T-helper 2 cell (primary cell): ENCODE measurements around the gene ABCC10.
A peak's percentile ranks its signal among the peaks of the same experiment; 100 is the strongest.

ENCODE experiments used
- DNase-seq, 5 experiments: peaks; one replicate each; pipeline versions ENCODE4 v3.0.0 to v3.0.0-alpha.2; 2012 to 2022

The ABCC10 gene

GRCh38 chr6:43468748-43469681 lies 41.7 kb downstream of the ABCC10 start:
- DNase-seq, result no peak

GRCh38 chr6:43469947-43470346 lies 42.6 kb downstream of the ABCC10 start:
- DNase-seq, result peak in 1 of 5 experiments; percentile 34

GRCh38 chr6:43471399-43471798 lies 44.1 kb downstream of the ABCC10 start:
- DNase-seq, result no peak

DNA sequence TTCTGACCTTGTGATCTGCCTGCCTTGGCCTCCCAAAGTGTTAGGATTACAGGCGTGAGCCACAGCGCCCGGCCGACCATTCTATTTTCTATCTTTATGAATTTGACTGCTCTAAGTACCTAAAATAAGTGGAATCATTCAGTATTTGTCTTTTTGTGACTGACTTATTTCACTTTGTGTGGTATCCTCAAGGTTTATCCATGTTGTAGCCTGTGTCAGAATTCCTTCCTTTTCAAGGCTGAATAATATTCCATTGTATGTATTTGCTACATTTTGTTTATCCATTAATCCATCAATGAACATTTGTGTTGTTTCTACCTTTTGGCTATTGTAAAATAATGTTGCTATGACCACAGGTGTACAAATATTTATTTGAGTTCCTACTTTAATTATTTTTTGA lies 45.2 kb downstream of the ABCC10 start:
- no peak for DNase-seq

GRCh38 chr6:43475516-43475915 lies 48.2 kb downstream of the ABCC10 start:
- no peak for DNase-seq

DNA sequence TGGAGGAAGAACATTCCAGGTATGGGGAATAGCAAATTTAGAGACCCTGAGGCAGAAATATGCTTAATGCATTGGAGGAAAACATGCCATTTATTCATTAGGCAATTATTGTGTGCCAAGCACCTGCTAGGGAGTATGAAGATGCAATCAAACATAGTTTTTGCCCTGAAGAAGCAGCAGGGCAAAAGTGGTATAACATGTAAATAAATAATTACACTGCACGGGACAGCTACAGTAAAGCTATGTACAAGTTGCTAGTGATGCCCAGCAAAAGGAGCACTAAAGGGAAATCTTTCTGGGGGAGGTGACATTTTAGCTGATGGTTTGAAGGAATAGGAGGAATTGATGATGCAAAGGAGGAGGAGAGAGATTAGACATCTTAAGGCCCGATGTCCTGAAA lies 49.4 kb downstream of the ABCC10 start:
- DNase-seq, result peak in 1 of 5 experiments; percentile 36

DNA sequence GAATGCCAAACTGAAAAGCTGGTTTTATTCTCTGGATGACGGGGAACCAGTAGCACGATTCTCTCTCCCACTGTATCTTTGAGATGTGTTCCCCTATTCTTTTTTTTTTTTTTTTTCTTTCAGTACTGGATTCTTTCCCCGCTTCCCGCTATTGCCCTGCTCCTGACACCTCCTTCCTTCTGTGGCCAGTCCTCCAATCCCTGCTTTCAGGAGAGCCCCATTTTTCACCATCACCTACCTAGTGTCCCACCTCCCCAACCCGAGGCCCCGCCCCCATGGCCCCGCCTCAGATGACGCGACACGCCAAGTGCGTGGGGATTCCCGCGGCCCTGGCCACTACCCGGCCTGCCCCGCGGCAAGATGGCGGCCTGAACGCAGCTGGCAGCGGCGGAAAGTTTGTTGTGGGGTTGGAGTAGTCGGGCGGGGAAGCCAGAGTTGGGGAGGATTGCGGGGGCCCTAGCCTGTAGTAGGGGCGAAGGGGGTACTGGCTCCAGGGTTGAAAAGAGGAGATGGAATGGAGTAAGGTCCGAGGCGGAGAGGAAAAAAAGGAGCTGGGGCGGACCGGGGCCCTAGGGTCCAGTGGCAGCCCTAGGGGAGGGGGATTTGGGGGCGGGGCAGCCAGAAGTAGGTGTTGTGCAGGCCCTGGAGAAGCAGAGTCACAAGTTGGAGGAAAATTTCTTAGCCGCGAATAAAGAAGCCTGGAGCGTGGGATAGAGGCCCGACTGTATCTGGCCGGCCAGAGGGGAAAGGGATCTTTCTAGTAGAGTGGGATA lies 50.1 kb downstream of the ABCC10 start, which contains the start of gene TJAP1:
TSS of gene TJAP1 (plus strand) at position 336 of the 773 bp plus-strand sequence. CDS start 21,432 bp downstream, outside the sequence.
- peak; percentile 90 to 98 (median 94) for DNase-seq

DNA sequence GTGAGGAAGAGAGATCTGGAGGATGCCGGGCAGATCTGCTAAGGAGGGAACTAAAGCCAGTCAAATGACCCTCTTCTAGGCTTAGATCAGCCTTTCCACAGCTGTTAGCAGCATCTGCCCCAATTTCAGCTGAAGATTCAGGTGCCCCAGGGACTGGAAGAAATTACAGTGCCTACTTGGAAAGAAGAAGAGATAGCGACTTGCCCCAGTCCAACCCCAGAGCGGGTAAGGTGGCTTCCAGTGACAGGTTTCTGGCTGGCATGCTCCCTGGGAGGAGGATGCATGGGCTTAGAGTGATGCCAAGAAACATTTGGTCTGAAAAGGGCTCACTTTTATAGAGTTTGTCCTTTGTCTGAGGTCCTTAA lies 50.6 kb downstream of the ABCC10 start:
- DNase-seq, result peak in 1 of 5 experiments; percentile 19

GRCh38 chr6:43481075-43481474 lies 53.7 kb downstream of the ABCC10 start:
- DNase-seq, result no peak

DNA sequence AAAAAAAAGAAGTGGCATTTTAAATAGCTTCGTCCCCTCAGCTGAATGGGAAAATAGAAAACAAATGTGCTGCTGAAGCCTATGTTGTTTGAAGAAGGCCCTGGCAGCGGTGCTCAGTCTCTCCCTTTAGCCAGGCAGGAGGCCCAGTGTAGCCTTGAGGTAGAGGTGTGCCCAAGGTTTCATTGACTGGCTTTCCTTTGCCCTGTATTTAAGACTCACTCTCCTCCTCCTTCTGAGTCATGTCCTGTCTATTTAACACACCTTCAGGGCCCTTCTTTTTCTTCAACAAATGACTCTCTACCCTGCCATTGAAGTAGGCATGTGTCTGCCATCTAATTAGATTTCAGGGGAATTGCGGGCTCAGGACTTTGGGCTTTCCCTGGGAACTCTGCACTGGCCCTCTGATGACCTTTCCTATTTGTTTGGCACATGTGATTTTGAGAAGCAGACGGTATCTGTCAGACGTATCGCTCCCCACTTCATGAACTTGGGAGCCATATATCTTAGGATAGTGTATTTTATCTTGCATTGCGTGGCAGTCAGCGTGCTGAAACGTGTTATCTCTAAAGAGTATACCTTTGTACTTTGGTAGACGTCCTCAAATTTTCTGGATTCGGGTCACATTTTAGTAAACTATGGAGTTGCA lies 54.4 kb downstream of the ABCC10 start:
- DNase-seq, result no peak

DNA sequence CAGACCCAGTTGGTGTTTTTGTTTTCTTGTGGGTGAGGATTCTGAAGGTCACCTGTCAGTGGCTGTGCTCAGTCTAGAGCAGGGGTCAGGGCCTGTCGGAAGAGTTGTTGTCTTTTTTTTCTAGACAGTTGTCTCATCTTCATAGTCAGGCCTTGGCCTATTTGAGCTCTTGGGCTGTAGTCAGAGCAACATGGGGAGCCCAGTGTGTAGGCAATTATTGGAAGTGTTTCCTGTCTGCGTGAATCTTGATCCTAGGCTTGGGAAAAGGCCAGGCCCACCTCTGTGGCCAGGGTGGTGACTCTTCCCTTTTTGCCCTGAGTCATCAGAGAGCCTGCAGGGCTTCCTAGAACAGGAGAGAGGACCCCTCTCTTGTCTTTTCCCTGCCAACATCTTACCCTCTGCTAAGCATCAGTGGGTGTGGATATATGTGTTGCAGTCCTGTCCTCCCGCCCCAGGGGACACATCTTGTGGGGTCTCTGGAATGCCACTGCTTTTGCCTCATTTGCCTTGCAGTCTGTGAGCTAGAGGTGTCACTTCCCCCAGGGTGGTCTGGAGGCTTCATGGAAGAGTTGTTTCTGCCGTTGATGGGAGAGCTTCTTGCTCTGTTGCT lies 61.4 kb downstream of the ABCC10 start:
- DNase-seq, result no peak

GRCh38 chr6:43489277-43490072 lies 62.1 kb downstream of the ABCC10 start:
- DNase-seq, result no peak

- DNase-seq, result no peak
Measured at GRCh38 chr6:43490523-43490939, 63.2 kb downstream of the ABCC10 start.

DNA sequence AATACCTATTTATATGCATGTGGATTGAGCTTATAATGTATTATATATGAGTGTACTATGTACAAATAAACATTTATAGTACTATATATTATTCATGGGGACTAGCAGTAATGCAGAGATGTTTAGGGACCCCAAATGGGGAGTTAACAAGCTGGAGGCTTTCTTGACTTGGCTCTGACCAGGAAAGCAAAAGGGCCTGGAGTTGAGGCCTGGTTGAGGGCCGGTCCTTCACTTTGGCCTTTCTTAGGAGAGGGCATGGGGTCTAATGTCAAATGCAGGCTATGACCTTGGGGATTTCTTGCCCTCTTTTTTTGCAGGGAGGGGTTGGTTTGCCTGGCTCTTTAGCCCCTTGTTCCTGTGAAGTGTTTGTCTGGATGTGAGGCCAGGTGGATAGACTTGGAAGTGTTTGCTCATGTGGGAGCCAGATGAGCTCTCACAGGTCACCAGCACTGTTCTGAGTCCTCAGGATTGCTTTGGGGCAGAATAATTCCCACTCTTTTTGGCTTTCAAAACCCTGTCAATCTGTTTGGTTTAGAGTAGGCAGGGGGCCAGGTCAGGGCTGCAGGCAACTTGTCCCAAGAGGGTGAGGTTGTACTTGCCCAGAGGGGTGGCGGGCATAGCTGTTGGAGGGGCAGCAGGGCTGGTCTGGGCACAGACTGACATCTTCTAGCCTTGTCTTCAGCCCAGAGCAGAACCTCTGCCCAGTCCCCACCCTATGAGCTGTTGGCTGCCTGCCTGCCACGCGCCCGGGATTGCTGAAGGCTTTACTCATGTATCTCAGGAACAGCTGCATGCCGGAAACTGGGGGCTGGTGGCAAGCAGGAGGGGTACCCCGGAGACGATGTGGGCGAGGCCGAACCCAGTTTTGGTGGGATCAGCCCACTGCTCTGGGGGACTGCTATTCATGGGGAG lies 64.7 kb downstream of the ABCC10 start:
- no peak for DNase-seq

DNA sequence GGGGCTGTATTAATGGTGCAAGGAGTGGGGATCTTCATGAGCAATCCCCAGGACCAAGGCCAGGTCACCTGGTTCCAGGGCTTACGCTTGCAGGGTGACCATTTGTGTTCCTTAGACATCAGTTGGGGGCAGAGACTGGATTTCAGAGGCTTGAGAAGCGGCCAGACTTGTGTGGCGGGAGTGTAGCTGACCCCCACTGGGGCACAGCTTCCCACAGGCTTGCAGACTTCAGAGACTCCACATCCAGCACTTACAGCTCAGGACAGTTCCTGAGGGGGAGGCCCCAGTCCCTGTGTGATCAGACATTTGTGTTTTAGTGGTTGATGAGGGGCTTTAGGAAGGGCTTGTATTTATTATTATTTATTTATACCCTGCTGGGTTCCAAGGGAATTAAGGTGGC lies 65.3 kb downstream of the ABCC10 start:
- no peak for DNase-seq

GRCh38 chr6:43493230-43493629 lies 65.9 kb downstream of the ABCC10 start:
- DNase-seq, result no peak

DNA sequence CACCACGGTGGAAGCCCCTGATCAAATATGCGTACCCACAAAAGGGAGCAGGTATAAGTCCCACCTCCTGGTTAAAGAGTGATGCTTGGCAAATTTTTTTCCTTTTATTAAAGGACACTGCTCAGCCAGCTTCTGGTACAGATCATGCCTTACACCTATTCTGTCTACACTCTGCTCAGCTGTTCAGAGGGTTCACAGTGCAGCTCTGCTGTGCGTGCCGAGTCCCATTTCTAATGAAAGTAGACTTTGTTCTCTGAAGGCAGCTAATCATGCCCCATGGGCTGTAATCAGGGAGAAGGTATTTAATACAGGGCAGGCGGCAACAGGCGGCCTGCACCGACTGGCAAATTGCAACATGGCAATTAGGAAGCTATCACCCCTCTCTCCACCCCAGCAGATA lies 66.5 kb downstream of the ABCC10 start:
- no peak for DNase-seq

DNA sequence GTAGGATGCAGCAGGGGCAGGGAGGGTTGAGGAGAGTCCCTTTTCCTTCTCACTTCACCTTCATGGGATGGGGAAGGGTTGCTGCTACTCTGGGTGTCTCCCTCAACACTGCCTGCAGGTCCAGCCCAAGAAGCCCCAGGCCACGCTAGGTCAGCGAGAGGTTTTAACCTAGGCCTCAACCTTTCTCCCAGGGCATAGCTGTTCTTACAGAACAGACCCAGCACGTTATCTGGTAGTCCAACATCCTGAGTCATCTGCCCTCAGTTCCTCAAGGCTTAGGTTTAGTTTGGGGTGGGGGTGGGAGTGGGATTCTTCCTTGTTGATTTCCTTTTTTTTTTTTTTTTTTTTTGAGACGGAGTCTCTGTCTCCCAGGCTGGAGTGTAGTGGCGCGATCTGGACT lies 67.0 kb downstream of the ABCC10 start:
- no peak for DNase-seq

DNA sequence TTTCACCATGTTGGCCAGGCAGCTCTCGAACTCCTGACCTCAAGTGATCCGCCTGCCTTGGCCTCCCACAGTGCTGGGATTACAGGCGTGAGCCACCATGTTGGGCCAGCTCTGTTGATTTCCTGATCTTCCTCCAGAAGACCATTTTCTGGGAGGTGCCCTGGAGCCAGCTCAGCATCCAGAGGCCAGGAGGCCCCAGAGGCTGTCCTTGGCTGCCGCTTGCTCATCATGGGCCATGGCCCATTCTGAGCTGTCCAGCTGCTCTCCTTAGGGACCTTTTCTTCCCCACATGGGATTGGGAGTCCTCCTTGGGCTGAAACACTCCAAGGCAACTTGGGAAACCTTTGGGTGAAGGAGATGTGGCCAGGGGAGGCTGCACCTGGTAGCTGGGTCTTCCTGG lies 67.4 kb downstream of the ABCC10 start:
- no peak for DNase-seq

DNA sequence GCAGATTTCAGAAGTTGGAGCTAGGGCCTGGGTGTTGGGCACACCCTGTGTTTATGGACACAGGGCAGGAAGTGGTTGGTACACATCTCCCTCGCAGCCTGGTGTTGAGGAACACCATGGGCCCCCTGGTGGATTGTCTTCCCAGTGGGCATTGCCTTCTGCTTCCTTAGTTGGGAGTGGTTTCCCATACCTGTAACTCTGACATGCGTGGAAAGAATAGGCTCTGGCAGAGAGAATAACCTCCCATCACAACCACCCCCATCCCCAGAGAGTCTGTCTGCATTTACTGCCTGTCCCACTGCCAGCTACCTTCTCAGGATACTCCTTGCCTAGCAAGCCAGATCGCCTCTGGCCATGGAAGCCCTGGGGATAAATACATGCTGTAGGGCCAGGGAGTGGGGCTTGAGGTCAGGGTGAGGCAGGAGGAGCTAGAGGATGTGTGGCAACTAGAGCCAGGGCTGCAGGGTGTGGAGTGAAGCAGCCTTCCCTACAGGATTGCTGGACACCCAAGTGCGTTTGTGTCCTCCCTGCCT lies 68.1 kb downstream of the ABCC10 start:
- peak in 2 of 5 experiments; percentile 17 to 64 for DNase-seq
